ENCODE data around the gene MOGAT3. TPM values are rescaled to one million over a fixed set of nuclear protein-coding genes. Genes with fewer than 3 reads are reported as not detected.
A peak's percentile ranks its signal among the peaks of the same experiment; 100 is the strongest.

The MOGAT3 gene
- total and polyA plus RNA-seq, 9 of the 15 experiments (the other 6 are each of a cell fraction or from before 2014, with no cell fraction given) = 0.07 to 0.17 (median 0.13) TPM; not detected in 6

DNA sequence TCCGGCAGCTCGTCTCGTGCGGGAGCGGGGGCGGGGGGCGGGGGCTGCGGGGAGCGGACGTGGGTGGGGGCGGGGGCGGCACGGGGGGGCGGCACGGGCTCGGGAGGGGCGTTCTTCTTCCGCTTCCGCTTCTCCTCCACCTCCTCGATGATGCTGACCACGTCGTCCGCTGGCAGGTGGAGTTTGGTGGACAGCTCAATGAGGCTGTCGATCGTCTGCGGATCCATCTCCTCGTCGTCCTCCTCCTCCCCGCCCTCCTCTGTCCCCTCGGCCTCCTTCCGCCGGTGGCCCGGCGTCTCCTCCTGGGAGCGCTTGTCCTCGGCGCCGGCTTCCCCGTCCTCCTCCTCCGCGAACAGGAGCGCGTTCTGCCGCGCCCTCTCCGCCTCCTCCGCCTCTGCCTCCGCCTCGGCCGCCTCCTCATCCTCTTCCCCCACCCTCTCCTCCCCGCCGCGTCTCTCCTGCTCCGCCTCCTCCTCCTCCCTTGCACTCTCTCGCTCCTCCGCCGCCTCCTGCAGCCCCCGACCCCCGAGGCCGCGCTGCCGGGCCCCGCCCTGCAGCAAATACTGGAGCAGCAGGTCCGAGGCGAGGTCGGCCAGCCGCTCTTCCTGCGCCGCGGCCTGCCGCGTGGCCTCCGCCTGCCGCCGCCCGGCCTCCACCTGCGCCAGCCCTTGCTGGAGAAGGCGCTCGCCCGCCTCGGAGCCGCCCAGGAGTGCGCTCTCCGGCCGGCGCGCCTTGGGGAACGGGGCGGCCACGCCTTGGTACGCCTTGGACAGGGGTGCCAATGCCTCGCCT, 37.4 kb downstream of the MOGAT3 start (continued):
- TF ChIP-seq RREB1 (CRISPR knock-in tag; IDR thresholded peaks at IDR 0.05) (no peak), RBFOX2 (IDR thresholded peaks at IDR 0.05; ENCODE audit: low read depth, low read length) (peak; percentile 65), KDM5B (IDR thresholded peaks at IDR 0.05; ENCODE audit: insufficient replicate concordance, low read depth, low read length) (peak; percentile 17)
- TF ChIP-seq, protein P1, sequence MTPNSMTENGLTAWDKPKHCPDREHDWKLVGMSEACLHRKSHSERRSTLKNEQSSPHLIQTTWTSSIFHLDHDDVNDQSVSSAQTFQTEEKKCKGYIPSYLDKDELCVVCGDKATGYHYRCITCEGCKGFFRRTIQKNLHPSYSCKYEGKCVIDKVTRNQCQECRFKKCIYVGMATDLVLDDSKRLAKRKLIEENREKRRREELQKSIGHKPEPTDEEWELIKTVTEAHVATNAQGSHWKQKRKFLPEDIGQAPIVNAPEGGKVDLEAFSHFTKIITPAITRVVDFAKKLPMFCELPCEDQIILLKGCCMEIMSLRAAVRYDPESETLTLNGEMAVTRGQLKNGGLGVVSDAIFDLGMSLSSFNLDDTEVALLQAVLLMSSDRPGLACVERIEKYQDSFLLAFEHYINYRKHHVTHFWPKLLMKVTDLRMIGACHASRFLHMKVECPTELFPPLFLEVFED (CRISPR knock-in tag; conservative IDR thresholded peaks at IDR 0.05) = 0 out of 2 replicates have a peak, but pooled peaks have one; percentile 8

All from K562 (cell line).